Ascending aorta (tissue), 2 donors: Measurements from ENCODE around the gene MARCHF3. TPM values are rescaled to one million over a fixed set of nuclear protein-coding genes. Genes with fewer than 3 reads are reported as not detected.

ENCODE experiments used
- DNase-seq, 2 donors: peaks; one replicate each; pipeline ENCODE4 v3.0.0-alpha.2; 2019; ENCODE audit warnings: low spot score in 2 of 2
- H3K27ac ChIP-seq, 2 donors: fragments of 200-600 bp; sonication (generic); one replicate each; pipeline ENCODE4 v1.5.1; 2016 to 2017; ENCODE audit warnings: mild to moderate bottlenecking in 1 of 2
- H3K27me3 ChIP-seq: fragments of 200-600 bp; sonication (generic); one replicate; pipeline ENCODE4 v1.5.1; 2017
- H3K36me3 ChIP-seq, 2 donors: fragments of 200-600 bp; sonication (generic); one replicate each; pipeline ENCODE4 v1.5.1; 2016
- H3K4me1 ChIP-seq, 2 donors: fragments of 200-600 bp; sonication (generic); one replicate each; pipeline ENCODE4 v1.5.1; 2016 to 2017; ENCODE audit warnings: mild to moderate bottlenecking in 1 of 2
- H3K4me3 ChIP-seq, 2 donors: fragments of 200-600 bp; sonication (generic); one replicate each; pipeline ENCODE4 v1.5.1; 2016 to 2017; ENCODE audit warnings: mild to moderate bottlenecking in 1 of 2
- H3K9me3 ChIP-seq, 2 donors: fragments of 200-600 bp; sonication (generic); one replicate each; pipeline ENCODE4 v1.5.1; 2016
- intact Hi-C: fragments of 100-400 bp; cut with DNase I; formaldehyde crosslinking; loops from one replicate; pipeline ENCODE4 v1.15.1; 2023
- total RNA-seq: library from RNA; depleted of rRNA; stranded (reverse); fragments of >200 nt; gene quantifications from one replicate; pipeline ENCODE4 v1.1.0, GENCODE V29; 2016
- TF ChIP-seq, protein P1 (sequence below), 3 experiments: fragments of 200-600 bp in 2 of 3; fragments of 450-650 bp in 1 of 3; sonication (generic) in 2 of 3; IDR thresholded peaks; one replicate each; pipeline ENCODE4 v1.5.1; 2016 to 2019; ENCODE audit warnings: antibody characterized with exemption in 3 of 3, mild to moderate bottlenecking in 1 of 3, moderate library complexity in 1 of 3

The MARCHF3 gene
- total RNA-seq, 1 donor from 2014 or later, result 22.6 TPM

DNA sequence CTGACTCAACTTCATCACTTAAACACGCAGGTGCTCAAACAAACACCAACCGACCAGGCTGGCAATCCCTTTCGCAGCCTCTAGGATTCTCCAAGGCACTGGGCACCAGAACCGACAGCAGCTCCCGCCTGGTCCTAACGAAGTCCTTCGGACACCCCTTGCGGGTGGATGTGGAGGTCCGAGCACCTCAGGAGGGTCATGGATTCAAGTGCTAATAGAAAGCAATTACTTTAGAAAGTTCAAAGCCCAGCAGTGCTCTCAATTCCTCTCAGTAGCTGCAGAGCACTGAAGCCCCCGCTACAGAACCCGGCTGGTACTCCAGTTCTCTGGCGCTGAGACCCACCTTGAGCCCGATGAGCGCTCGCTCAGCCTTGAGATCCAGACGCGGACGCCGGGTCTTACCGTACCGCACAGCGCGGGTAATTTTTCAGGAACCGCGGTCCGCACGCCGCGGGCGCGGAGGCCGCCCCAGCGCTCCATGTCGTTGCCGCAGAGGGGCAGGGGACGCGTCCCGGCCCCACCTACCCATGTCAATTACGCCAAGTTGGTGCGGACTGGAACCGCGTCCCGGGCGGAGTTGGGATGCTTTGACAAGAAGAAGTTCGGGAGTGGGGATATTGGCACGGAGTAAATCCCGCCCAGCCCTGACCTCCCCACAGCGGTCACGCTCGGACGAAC is 638 bp downstream of the MARCHF3 start:
- H3K36me3 ChIP-seq, result no peaks in the 10 kb centered on the region
- no peaks in the 10 kb centered on the region for H3K9me3 ChIP-seq
- H3K4me1 ChIP-seq, result peaks cover 0 to 9% of the 10 kb centered on the region in 2 donors
- TF ChIP-seq, protein P1, sequence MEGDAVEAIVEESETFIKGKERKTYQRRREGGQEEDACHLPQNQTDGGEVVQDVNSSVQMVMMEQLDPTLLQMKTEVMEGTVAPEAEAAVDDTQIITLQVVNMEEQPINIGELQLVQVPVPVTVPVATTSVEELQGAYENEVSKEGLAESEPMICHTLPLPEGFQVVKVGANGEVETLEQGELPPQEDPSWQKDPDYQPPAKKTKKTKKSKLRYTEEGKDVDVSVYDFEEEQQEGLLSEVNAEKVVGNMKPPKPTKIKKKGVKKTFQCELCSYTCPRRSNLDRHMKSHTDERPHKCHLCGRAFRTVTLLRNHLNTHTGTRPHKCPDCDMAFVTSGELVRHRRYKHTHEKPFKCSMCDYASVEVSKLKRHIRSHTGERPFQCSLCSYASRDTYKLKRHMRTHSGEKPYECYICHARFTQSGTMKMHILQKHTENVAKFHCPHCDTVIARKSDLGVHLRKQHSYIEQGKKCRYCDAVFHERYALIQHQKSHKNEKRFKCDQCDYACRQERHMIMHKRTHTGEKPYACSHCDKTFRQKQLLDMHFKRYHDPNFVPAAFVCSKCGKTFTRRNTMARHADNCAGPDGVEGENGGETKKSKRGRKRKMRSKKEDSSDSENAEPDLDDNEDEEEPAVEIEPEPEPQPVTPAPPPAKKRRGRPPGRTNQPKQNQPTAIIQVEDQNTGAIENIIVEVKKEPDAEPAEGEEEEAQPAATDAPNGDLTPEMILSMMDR (IDR thresholded peaks at IDR 0.05), result peak; percentile 24 to 68 (median 45)
- intact Hi-C loops, result loop anchor here (1.0 to 10.0 kb wide), 4 partner anchors 12 to 355 kb away; partner anchors contain the start of genes C5orf63 and LMNB1
- DNase-seq, result peak in 1 of 2 donors; percentile 73
- peak overlapping the region; percentile 80 for H3K4me3 ChIP-seq
- H3K27ac ChIP-seq, result peak overlapping the region; percentile 90 to 94
- no peaks in the 10 kb centered on the region for H3K27me3 ChIP-seq

DNA sequence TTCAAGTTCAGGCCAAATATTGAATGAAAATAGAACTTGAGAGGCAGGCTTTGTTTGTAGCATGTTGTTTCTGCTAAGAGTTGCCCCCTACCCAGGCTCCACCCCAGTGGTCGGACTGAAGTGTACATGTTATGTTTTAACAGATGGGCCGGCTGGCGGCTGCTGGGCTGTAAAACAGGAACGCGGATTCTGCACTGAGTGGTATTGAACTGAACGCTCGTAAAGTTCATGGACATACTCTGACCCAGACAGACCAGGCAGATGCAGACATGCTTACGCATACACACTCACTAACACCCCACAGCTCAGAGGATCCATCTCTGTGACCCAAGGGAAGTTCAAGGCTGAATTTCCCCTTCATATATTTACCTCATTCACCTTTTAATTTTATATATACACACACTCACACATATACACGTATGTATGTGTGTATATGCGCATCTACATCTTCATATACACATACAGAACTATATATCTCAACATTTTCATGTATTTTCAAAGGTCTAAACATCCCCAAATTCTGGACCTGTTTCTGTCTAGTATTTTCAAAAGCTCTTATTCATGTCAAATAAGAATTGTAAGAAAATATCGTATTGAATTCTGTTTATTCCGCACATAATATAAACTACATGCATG is 1.4 kb downstream of the MARCHF3 start:
- peaks cover 0 to 9% of the 10 kb centered on the region in 2 donors for H3K4me1 ChIP-seq
- TF ChIP-seq, protein P1 (IDR thresholded peaks at IDR 0.05), result no peak
- no peak overlapping the region for H3K27ac ChIP-seq
- no peaks in the 10 kb centered on the region for H3K27me3 ChIP-seq
- peak overlapping the region; percentile 80 for H3K4me3 ChIP-seq
- intact Hi-C loops, result no loop called here
- H3K9me3 ChIP-seq, result no peaks in the 10 kb centered on the region
- H3K36me3 ChIP-seq, result no peaks in the 10 kb centered on the region
- DNase-seq, result peak in 1 of 2 donors; percentile 66

DNA sequence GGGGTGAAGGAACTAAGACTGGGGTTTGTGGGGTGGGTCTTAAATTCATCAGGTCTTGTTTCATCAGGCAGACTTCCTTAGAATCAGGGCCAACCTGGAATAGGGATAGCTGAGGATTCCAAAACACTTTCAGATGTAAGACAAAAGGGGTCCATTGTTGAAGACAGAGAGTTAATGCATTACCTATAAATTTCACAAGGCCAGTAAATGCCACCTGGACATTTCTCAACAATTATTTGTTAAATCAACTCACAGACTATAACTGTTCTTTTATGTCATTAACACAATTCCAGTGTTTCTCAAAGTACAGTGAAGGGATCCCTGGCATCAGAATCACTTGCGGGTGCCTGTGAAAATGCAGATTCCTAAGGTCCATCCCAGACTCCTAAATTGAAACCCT is 2.8 kb downstream of the MARCHF3 start:
- Histone ChIP-seq H3K27me3 (no peaks in the 10 kb centered on the region), H3K4me1 (peaks cover 0 to 9% of the 10 kb centered on the region in 2 donors), H3K9me3 (no peaks in the 10 kb centered on the region), H3K36me3 (no peaks in the 10 kb centered on the region), H3K4me3 (no peak overlapping the region), H3K27ac (no peak overlapping the region)
- DNase-seq, result no peak
- intact Hi-C loops, result no loop called here
- TF ChIP-seq, protein P1 (IDR thresholded peaks at IDR 0.05), result no peak

DNA sequence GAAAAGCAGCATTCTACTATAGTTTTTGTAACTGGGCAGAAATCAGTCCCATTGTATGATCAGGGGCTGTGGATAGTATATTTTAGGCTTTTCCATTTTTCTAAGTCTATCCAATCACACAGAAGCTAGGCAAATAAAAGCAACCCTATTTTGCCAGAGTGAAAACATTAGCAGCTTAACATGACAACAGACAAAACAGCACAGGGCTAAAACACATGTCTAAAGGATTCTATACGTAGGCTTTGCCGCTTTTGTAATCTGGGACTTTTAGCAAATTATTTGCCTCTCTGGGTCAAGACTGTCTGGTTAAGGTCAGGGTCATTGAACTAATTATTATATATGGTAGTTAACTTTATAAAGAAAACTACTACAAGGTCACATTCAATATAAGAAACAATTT is 4.2 kb downstream of the MARCHF3 start:
- intact Hi-C loops, result no loop called here
- no peak overlapping the region for H3K27ac ChIP-seq
- no peaks in the 10 kb centered on the region for H3K27me3 ChIP-seq

DNA sequence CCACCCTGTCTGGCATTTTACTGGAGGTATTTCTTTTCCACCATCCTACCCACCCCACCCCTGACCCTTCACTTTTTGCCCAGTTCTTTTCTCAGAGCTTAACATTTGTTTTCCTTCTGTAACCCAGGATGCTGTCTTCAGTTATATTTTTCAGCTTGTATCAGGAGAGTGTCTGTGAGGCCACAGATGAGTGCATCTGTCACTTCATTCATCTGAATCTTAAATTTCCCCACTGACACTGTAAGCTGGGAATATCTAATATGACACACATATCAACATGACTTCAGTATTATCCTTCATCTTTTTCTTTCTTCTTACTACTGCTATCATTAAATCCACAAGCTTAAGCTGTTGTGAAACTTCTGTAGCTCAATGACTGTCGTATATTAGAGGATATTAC is 4.9 kb downstream of the MARCHF3 start:
- no peaks in the 10 kb centered on the region for H3K9me3 ChIP-seq
- H3K27me3 ChIP-seq, result no peaks in the 10 kb centered on the region
- no peak overlapping the region for H3K4me3 ChIP-seq
- H3K36me3 ChIP-seq, result no peaks in the 10 kb centered on the region
- DNase-seq, result no peak
- intact Hi-C loops, result no loop called here
- peaks cover 0 to 4% of the 10 kb centered on the region in 2 donors for H3K4me1 ChIP-seq
- H3K27ac ChIP-seq, result no peak overlapping the region
- TF ChIP-seq, protein P1 (IDR thresholded peaks at IDR 0.05), result no peak

More for the DNA sequence above, 4.2 kb downstream of the MARCHF3 start:
- Histone ChIP-seq H3K36me3 (no peaks in the 10 kb centered on the region), H3K4me3 (no peak overlapping the region), H3K4me1 (peaks cover 0 to 6% of the 10 kb centered on the region in 2 donors), H3K9me3 (no peaks in the 10 kb centered on the region)
- no peak for DNase-seq
- TF ChIP-seq, protein P1 (IDR thresholded peaks at IDR 0.05), result no peak
